ENCODE measurements around the gene MED12L. TPM values are rescaled to one million over a fixed set of nuclear protein-coding genes. Genes with fewer than 3 reads are reported as not detected.
A peak's percentile ranks its signal among the peaks of the same experiment; 100 is the strongest.

Gene MED12L
- total RNA-seq, 1 experiment from 2014 or later: 14.9 TPM

DNA sequence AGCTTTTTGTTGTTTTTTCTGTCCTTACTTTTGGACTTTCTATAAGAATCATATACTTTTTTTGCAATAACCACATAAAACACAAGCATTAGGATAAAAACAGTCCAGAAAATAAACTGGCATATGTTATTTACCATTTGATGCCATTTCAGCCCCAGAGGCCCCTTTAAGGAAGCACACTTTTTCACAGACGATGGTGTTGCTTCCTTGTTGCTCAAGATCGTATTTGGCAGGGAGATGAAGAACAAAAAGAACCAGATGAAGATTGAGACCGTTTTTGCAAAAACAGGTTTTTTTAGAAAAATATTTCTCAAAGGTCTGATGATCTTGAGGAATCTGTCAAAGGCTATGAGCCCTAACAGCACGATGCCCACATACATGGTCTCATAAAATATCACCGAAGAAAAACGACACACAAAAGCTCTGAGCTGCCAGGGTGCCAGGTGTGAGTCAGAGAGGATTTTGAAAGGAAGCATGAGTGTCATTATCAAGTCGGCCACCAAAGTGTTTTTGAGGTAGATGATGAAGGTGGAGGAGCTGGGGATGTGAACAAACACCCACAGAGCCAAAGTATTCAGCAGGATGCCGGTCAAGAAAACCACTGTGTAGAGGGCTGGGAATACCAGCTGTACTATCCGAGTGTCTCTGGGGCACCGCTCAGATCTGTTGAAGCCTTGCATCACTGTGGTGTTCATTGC, 243.0 kb downstream of the MED12L start:
- H2BK12ac ChIP-seq (ENCODE audit: insufficient read length, low read depth, low read length): no peak overlapping the region
- TF ChIP-seq CTCF (conservative IDR thresholded peaks at IDR 0.05): no peak
- H3K4ac ChIP-seq (ENCODE audit: low read depth, low read length): no peak overlapping the region
- no peaks in the 10 kb centered on the region for H4K20me1 ChIP-seq (ENCODE audit: control insufficient read depth, insufficient read depth, insufficient read length)
- WGBS (ENCODE audit: extremely low coverage, insufficient read length, low lambda C conversion rate): no CpG with 5 or more reads among the region's 10 CpGs
- Mint-ChIP-seq H3K27me3 (ENCODE audit: low read depth) (no peaks in the 10 kb centered on the region), H3K27ac (peak overlapping the region in 1 of 3 experiments; percentile 46; a peak in 1 of 7 replicates), H3K36me3 (ENCODE audit: insufficient read depth in 1 of 3, low read depth in 3 of 3) (no peaks in the 10 kb centered on the region), H3K4me1 (peaks cover 2 to 8% of the 10 kb centered on the region in 2 experiments), H3K9me3 (no peaks in the 10 kb centered on the region), H3K4me3 (no peak overlapping the region)
- H2BK20ac ChIP-seq (ENCODE audit: low read depth, low read length, poor library complexity, severe bottlenecking): no peak overlapping the region
- H3K4me1 ChIP-seq (ENCODE audit: insufficient read depth, low read length): no peaks in the 10 kb centered on the region
- H4K5ac ChIP-seq (ENCODE audit: insufficient read length, low read depth, low read length): no peak overlapping the region
- H4K8ac ChIP-seq (replicated peaks; ENCODE audit: insufficient read length, low read depth, low read length): no peak overlapping the region
- H3T11ph ChIP-seq (ENCODE audit: low read length): no peak overlapping the region
- no peaks in the 10 kb centered on the region for H3K9me3 ChIP-seq (ENCODE audit: control insufficient read depth, low read depth, low read length)
- H3K23me2 ChIP-seq (ENCODE audit: insufficient read length, low read depth, low read length, poor library complexity, severe bottlenecking): no peaks in the 10 kb centered on the region
- no peak overlapping the region for H3K27ac ChIP-seq (ENCODE audit: insufficient read length, low read depth, low read length)
- no peak overlapping the region for H2BK15ac ChIP-seq (ENCODE audit: low read depth, low read length)
- H3K14ac ChIP-seq (ENCODE audit: insufficient read depth, low read length): no peak overlapping the region
- no peak overlapping the region for H3K18ac ChIP-seq (ENCODE audit: insufficient read length, low read depth, low read length)
- no peak overlapping the region for H3K4me2 ChIP-seq (ENCODE audit: insufficient read depth, insufficient read length, low read length)
- no peaks in the 10 kb centered on the region for H3K27me3 ChIP-seq (ENCODE audit: insufficient read depth, low read length)
- no peak overlapping the region for H2BK5ac ChIP-seq (ENCODE audit: insufficient read length, low read length)
- H2BK120ac ChIP-seq (ENCODE audit: low read depth, low read length, poor library complexity, severe bottlenecking): no peak overlapping the region
- no peak overlapping the region for H3K23ac ChIP-seq (ENCODE audit: insufficient read length, low read depth, low read length)
- no peaks in the 10 kb centered on the region for H3K79me1 ChIP-seq (ENCODE audit: insufficient read depth, low read depth, low read length, poor library complexity, severe bottlenecking)
- no peaks in the 10 kb centered on the region for H3K79me2 ChIP-seq (ENCODE audit: insufficient read depth, low read length)
- no peak overlapping the region for H3K56ac ChIP-seq (ENCODE audit: insufficient read length, low read depth, low read length)
- no peak overlapping the region for H2AFZ ChIP-seq (ENCODE audit: low read length)
- DNase-seq: no peak
- H4K91ac ChIP-seq (ENCODE audit: insufficient read length, low read depth, low read length): no peak overlapping the region
- no peak overlapping the region for H3K9ac ChIP-seq (ENCODE audit: extremely low read depth, insufficient read length, low read length)
- no peak overlapping the region for H2AK5ac ChIP-seq (ENCODE audit: insufficient read length, low read length)

Data from H9 (cell line).